ENCODE data around the gene PEX11B.
A peak's percentile ranks its signal among the peaks of the same experiment; 100 is the strongest.
"Not testable (repeated sequence)": the region's sequence is repeated elsewhere in the genome, so short reads cannot be mapped to it uniquely, and the experiment has no call there.

PEX11B gene

GRCh38 chr1:145942405-145942804 lies 23.9 kb upstream of the PEX11B start:
- no peak for TF ChIP-seq CTCF (IDR thresholded peaks at IDR 0.05; ENCODE audit: insufficient read depth, low read depth, low read length, missing control alignments)
- H3K4me3 ChIP-seq (ENCODE audit: low read depth, low read length) = no peak overlapping the region
- no peak for DNase-seq (ENCODE audit: low read depth)

- DNase-seq (ENCODE audit: low read depth) = no peak
- no peak for TF ChIP-seq CTCF (IDR thresholded peaks at IDR 0.05; ENCODE audit: insufficient read depth, low read depth, low read length, missing control alignments)
Observed at GRCh38 chr1:145937436-145937835, 18.9 kb upstream of the PEX11B start.

GRCh38 chr1:145936247-145936646 lies 17.7 kb upstream of the PEX11B start:
- no peak overlapping the region for H3K4me3 ChIP-seq (ENCODE audit: low read depth, low read length)
- no peak for TF ChIP-seq CTCF (IDR thresholded peaks at IDR 0.05; ENCODE audit: insufficient read depth, low read depth, low read length, missing control alignments)
- DNase-seq (ENCODE audit: low read depth) = no peak

More at GRCh38 chr1:145937436-145937835, 18.9 kb upstream of the PEX11B start:
- H3K4me3 ChIP-seq (ENCODE audit: low read depth, low read length) = no peak overlapping the region

- no peak for TF ChIP-seq CTCF (IDR thresholded peaks at IDR 0.05; ENCODE audit: insufficient read depth, low read depth, low read length, missing control alignments)
- no peak overlapping the region for H3K4me3 ChIP-seq (ENCODE audit: low read depth, low read length)
- DNase-seq (ENCODE audit: low read depth) = no peak
Observed at GRCh38 chr1:145935708-145936107, 17.2 kb upstream of the PEX11B start.

GRCh38 chr1:145932522-145933009 lies 14.0 kb upstream of the PEX11B start:
- not testable (repeated sequence) for H3K4me3 ChIP-seq (ENCODE audit: low read depth, low read length)
- peak; percentile 49 for DNase-seq (ENCODE audit: low read depth)

GRCh38 chr1:145927916-145928643 lies 9.6 kb upstream of the PEX11B start:
- no peak for TF ChIP-seq CTCF (IDR thresholded peaks at IDR 0.05; ENCODE audit: insufficient read depth, low read depth, low read length, missing control alignments)
- peak; percentile 47 for DNase-seq (ENCODE audit: low read depth)
- H3K4me3 ChIP-seq (ENCODE audit: low read depth, low read length) = peak overlapping the region; percentile 96

GRCh38 chr1:145927063-145927886 lies 8.8 kb upstream of the PEX11B start, which contains the start of gene RBM8A:
Gene RBM8A (minus strand): TSS chr1:145927484. CDS start chr1:145927426, 58 bp downstream.
- TF ChIP-seq CTCF (IDR thresholded peaks at IDR 0.05; ENCODE audit: insufficient read depth, low read depth, low read length, missing control alignments) = peak; percentile 64
- peak; percentile 99 for DNase-seq (ENCODE audit: low read depth)
- H3K4me3 ChIP-seq (ENCODE audit: low read depth, low read length) = peak within 1 kb of the TSS; percentile 96

All from GM12865 (cell line).